GM13976 (cell line): Measurements from ENCODE around the gene ALK.

ENCODE experiments used
- DNase-seq: peaks from one replicate; pipeline ENCODE4 v3.0.0; 2012; ENCODE audit warnings: low spot score
- CTCF ChIP-seq: IDR thresholded peaks from 2 replicates; pipeline ENCODE4 v1.5.1; 2012; ENCODE audit warnings: borderline replicate concordance, mild to moderate bottlenecking; ENCODE audit not compliant: insufficient read depth; ENCODE audit errors: extremely low read depth, missing control alignments, control extremely low read depth
- in situ Hi-C: fragments of 300-500 bp; cut with MboI; formaldehyde crosslinking; loops from one replicate; pipeline ENCODE4 v1.12.0; 2022; ENCODE audit warnings: low sequenced_read_pairs, mixed read lengths, inconsistent platforms; ENCODE audit not compliant: unreplicated experiment

ALK gene

GRCh38 chr2:29345236-29345635 lies 576.1 kb downstream of the ALK start:
- DNase-seq: no peak
- no peak for TF ChIP-seq CTCF
- in situ Hi-C loops: no loop called here

- in situ Hi-C loops: no loop called here
- no peak for TF ChIP-seq CTCF
- no peak for DNase-seq
These were observed 577.6 kb downstream of the ALK start for GRCh38 chr2:29343830-29344229.

GRCh38 chr2:29336341-29337241 lies 584.8 kb downstream of the ALK start:
- no peak for TF ChIP-seq CTCF
- in situ Hi-C loops: no loop called here
- DNase-seq: no peak

DNA sequence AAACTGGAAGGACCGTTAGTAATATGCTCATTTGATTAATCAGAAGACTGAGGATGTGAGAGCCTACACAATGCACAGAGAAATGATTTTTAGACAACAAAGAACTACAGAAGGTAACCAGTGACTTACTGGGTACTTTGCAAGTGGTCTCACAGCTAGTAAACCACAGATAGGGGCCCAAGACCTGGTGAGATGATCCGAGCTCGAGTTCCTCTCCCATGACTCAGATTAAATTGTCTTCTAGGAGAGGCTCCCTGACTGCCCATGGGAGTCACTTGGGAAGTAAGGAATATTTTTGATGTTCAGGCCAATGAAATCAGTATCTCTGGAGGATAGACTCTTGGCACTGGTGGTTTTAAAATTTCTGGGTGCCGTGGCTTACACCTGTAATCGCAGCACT lies 586.0 kb downstream of the ALK start:
- DNase-seq: no peak
- no peak for TF ChIP-seq CTCF
- in situ Hi-C loops: no loop called here

- no peak for TF ChIP-seq CTCF
- no peak for DNase-seq
- in situ Hi-C loops: no loop called here
These were observed 586.7 kb downstream of the ALK start for GRCh38 chr2:29334706-29335105.

- in situ Hi-C loops: no loop called here
- no peak for TF ChIP-seq CTCF
- DNase-seq: no peak
These were observed 588.8 kb downstream of the ALK start for GRCh38 chr2:29332540-29332939.
